SW 1271 (cell line): ENCODE data around the gene HTR3D.
"Not testable (repeated sequence)": the region's sequence is repeated elsewhere in the genome, so short reads cannot be mapped to it uniquely, and the experiment has no call there.

Experiments used
- DNase-seq, 2 experiments: peaks; one replicate each; lab custom pipeline; 2025; lab: John Stamatoyannopoulos, UW

Gene HTR3D, protein sequence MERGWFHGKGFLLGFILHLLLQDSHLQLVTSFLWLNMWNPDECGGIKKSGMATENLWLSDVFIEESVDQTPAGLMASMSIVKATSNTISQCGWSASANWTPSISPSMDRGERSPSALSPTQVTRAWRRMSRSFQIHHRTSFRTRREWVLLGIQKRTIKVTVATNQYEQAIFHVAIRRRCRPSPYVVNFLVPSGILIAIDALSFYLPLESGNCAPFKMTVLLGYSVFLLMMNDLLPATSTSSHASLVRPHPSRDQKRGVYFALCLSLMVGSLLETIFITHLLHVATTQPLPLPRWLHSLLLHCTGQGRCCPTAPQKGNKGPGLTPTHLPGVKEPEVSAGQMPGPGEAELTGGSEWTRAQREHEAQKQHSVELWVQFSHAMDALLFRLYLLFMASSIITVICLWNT

GRCh38 chr3:184031187-184031792 lies at the start of gene HTR3D:
Gene HTR3D (plus strand): TSS chr3:184031742. CDS start chr3:184031742, 0 bp downstream.
- no peak for DNase-seq

DNA sequence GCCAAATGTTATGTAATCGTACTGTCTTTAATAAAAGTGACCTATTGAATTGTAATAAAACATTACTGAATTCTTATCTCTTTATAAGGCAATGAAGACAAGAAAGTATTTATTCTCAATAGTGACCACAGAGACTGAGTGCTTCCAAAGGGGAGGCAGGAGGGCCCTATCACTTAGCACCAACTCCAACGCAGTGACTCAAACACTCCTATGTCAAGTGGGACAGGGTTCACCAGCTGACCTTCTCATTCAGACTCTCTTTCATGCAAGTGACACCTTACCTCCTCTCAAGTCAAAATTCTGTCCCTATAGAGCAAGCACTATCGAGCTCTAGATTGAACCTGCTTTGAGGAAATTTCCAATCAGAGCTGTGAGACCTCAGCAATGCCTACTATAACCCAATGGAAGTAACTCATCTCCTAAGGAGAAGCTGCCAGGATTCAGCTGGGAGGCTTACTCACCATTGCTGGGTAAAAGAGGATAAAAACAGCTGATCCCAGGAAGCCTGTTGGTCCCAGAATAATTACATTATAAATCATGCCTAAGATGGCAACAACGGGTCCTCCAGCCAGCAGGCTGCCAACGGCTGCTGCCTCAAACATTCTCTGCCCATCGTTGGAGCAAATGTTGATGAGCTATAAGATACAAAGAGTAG lies 49.4 kb upstream of the HTR3D start:
- no peak for DNase-seq

DNA sequence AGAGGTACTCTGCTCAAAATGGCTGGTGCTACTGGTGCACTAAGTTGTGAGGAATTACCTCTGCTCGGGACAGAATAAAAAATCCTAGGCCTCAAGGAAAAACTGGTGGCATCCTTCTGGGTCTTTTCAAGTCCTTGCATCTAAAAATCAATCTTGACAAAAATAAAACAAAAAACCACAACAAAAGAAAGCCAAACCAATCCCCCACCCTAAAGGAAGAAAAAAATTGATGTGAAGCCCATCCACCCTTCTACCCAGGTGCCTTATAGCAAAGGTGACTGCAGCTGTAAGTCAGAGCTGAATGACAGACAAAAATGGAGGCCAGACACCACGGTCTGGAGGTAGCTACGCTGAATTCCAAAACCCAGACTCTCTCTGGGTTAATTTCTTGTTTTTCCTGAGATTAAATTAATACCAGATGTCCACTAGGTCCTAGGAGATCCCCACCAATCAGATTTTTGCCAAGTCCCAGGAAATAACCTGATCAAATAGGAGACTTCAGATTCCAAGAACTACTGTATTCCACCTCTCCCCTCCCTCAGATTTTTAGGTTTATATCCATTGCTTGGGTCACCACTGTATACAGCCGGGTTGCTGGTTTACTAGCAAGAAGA lies 47.3 kb upstream of the HTR3D start:
- DNase-seq, result no peak

GRCh38 chr3:183984749-183985729 lies 46.5 kb upstream of the HTR3D start:
- no peak for DNase-seq

DNA sequence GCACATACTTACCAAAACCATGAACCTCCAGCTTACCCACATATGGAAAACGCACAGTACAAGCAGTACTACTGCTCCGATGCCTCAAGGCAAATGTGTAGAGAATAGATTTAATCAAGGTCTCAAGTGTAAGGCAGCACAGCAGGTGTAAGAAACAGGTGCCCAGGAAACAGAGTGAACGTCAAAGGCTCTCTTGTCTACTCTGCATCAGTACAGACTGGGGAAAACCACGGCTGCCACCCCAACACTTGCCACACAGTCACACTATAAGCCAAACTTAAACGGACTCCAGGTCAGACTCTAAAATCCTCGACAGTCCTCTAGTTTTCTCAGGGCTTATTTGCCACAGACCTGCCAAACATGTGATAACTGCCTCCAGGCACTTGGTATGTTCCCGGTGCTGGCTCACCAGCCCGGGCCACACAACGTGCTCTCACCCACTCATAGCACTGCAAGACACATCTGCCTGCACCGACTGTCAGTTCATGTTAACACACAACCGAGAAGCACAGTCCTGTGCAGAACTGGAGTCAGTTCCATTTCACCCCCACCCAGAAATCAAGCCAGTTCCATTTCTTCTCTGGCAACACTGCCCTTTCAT lies 44.4 kb upstream of the HTR3D start:
- no peak for DNase-seq

DNA sequence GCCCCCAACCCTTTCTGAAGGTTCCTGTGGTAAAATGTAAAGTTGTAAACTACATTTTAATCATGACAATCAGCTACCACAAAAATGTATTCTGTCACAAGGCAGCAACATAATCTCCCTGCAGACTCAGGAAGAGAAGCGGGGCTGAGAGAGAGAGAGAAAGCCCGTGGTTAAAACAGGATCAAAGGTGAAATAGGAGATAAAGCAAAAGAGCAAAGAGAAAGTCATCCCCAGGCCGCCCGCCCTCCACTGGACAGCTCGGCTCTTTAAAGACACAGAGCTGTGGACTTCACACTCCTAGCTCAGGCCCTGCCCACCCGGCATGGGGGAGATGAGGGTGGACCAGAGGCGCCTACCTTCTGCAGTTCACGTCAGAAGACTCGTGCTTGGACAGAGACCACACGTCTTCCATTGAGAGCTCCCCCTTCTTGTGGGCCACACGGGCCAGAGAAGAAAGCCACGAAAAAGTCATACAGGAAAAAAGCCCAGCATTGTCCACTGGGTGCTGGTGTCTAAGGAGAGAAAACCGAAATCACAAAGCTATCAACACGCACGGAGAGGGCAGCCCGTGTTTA lies 43.2 kb upstream of the HTR3D start:
- no peak for DNase-seq

GRCh38 chr3:183991403-183991802 lies 40.1 kb upstream of the HTR3D start:
- DNase-seq, result no peak

- DNase-seq, result no peak
Measured at GRCh38 chr3:184001761-184002160, 29.8 kb upstream of the HTR3D start.

- DNase-seq, result no peak
Measured at GRCh38 chr3:184002469-184002868, 29.1 kb upstream of the HTR3D start.

- no peak for DNase-seq
Measured at GRCh38 chr3:184003187-184003967, 28.2 kb upstream of the HTR3D start.

GRCh38 chr3:184004476-184004875 lies 27.1 kb upstream of the HTR3D start:
- no peak for DNase-seq

GRCh38 chr3:184005941-184006507 lies 25.5 kb upstream of the HTR3D start:
- DNase-seq, result no peak

- not testable (repeated sequence) for DNase-seq
Measured at GRCh38 chr3:184007143-184007813, 24.3 kb upstream of the HTR3D start.

DNA sequence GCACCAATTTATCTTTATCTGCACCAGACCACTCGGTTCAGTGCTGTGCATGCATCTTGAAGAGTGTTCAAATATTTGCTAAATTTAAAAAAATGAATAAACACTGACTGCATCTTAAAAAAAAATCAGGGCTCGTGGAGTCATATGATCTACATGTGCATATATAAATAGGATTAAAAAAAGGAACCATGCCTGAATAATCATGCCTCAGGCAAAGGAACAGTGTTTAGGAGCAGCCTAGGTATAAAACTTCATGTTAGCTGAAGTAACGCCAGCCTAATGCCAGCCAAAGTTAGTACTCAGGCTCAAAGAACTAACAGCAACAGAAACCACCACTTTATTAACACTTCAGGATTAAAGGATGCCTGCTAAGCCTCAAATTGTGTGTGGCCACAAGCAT lies 23.4 kb upstream of the HTR3D start:
- DNase-seq, result no peak

- DNase-seq, result no peak
Measured at GRCh38 chr3:184011230-184011876, 20.2 kb upstream of the HTR3D start.

GRCh38 chr3:184011937-184012889 lies 19.3 kb upstream of the HTR3D start:
- no peak for DNase-seq

- DNase-seq, result no peak
Measured at GRCh38 chr3:184015381-184016019, 16.0 kb upstream of the HTR3D start.
